ENCODE results near the gene AOPEP. TPM values are rescaled to one million over a fixed set of nuclear protein-coding genes. Genes with fewer than 3 reads are reported as not detected.

Gene AOPEP
- total RNA-seq, 1 experiment from 2014 or later, result 36.4 TPM

DNA sequence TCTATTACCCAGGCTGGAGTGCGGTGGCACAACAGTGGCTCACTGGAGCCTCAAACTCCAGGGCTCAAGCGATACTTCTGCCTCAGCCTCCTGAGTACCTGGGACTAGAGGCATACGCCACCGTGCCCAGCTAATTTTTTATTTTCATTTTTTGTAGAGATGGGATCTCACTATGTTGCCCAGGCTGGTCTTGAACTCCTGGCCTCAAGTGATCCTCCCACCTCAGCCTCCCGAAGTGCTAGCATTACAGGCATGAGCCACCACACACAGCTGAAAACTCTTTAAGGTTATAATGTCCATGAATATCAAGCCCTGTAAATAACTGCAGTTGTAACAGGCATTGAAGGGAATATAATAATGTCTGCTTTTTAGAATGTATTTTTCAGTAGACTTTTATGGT is 271.2 kb downstream of the AOPEP start:
- in situ Hi-C loops (cut with HindIII; ENCODE audit: low pct_unique_long_range_greater_than_20kb, low sequenced_read_pairs) (no loop called here), intact Hi-C loops (cut with micrococcal nuclease; ENCODE audit: unreplicated experiment) (no loop called here)
- DNase-seq (ENCODE audit: low read depth, low spot score), result no peak
- Histone ChIP-seq H3K27me3 (ENCODE audit: control insufficient read depth, insufficient read depth, low read length) (no peaks in the 10 kb centered on the region), H3K9me3 (ENCODE audit: control insufficient read depth, insufficient read depth, low read depth, low read length) (no peaks in the 10 kb centered on the region), H3K27ac (ENCODE audit: low read length) (no peak overlapping the region), H3K36me3 (ENCODE audit: control insufficient read depth, insufficient read depth, low read length) (no peaks in the 10 kb centered on the region), H3K4me1 (ENCODE audit: control insufficient read depth, insufficient read depth, low read length) (peaks cover 5% of the 10 kb centered on the region), H3K4me3 (ENCODE audit: low read depth in 2 of 2, low read length in 2 of 2) (no peak overlapping the region)
- CTCF ChIA-PET, result no interaction called here
- ATAC-seq, result no peak
- no TSS peak for BruUV-seq (replicated peaks)
- POLR2A ChIA-PET, result no interaction called here
- TF ChIP-seq TCF7L2 (IDR thresholded peaks at IDR 0.05; ENCODE audit: low read depth, low read length), result no peak
- TF ChIP-seq, protein P1, sequence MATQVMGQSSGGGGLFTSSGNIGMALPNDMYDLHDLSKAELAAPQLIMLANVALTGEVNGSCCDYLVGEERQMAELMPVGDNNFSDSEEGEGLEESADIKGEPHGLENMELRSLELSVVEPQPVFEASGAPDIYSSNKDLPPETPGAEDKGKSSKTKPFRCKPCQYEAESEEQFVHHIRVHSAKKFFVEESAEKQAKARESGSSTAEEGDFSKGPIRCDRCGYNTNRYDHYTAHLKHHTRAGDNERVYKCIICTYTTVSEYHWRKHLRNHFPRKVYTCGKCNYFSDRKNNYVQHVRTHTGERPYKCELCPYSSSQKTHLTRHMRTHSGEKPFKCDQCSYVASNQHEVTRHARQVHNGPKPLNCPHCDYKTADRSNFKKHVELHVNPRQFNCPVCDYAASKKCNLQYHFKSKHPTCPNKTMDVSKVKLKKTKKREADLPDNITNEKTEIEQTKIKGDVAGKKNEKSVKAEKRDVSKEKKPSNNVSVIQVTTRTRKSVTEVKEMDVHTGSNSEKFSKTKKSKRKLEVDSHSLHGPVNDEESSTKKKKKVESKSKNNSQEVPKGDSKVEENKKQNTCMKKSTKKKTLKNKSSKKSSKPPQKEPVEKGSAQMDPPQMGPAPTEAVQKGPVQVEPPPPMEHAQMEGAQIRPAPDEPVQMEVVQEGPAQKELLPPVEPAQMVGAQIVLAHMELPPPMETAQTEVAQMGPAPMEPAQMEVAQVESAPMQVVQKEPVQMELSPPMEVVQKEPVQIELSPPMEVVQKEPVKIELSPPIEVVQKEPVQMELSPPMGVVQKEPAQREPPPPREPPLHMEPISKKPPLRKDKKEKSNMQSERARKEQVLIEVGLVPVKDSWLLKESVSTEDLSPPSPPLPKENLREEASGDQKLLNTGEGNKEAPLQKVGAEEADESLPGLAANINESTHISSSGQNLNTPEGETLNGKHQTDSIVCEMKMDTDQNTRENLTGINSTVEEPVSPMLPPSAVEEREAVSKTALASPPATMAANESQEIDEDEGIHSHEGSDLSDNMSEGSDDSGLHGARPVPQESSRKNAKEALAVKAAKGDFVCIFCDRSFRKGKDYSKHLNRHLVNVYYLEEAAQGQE (IDR thresholded peaks at IDR 0.05; ENCODE audit: insufficient read depth in 1 of 2, low read depth in 2 of 2, low read length in 1 of 2), result no peak
- no peak for TF ChIP-seq POLR2AphosphoS5 (IDR thresholded peaks at IDR 0.05; ENCODE audit: low read depth, low read length)
- TF ChIP-seq, protein P2, sequence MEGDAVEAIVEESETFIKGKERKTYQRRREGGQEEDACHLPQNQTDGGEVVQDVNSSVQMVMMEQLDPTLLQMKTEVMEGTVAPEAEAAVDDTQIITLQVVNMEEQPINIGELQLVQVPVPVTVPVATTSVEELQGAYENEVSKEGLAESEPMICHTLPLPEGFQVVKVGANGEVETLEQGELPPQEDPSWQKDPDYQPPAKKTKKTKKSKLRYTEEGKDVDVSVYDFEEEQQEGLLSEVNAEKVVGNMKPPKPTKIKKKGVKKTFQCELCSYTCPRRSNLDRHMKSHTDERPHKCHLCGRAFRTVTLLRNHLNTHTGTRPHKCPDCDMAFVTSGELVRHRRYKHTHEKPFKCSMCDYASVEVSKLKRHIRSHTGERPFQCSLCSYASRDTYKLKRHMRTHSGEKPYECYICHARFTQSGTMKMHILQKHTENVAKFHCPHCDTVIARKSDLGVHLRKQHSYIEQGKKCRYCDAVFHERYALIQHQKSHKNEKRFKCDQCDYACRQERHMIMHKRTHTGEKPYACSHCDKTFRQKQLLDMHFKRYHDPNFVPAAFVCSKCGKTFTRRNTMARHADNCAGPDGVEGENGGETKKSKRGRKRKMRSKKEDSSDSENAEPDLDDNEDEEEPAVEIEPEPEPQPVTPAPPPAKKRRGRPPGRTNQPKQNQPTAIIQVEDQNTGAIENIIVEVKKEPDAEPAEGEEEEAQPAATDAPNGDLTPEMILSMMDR (IDR thresholded peaks at IDR 0.05), result no peak
- TF ChIP-seq SIN3A (IDR thresholded peaks at IDR 0.05; ENCODE audit: borderline replicate concordance, insufficient read depth, low read depth, low read length), result no peak

DNA sequence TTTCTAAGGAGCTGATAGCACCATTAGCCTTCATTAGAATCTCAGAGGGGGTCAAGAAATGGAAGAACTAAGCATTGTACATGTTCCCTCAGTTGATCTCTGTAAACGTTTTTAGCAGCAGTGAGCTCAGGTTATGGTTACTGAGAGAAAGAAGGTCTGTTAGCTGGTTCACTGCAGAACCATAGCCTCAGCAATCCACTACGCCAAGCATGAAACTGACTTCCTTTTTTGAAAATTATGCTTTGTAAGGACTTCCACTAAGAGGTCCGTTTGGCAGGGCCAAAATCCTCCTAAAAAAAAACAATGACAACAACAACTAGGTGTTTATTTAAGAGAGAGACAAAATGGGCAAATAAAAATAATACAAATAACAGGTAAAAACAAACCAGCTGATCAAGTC is 273.3 kb downstream of the AOPEP start:
- no peaks in the 10 kb centered on the region for H3K36me3 ChIP-seq (ENCODE audit: control insufficient read depth, insufficient read depth, low read length)
- intact Hi-C loops (cut with micrococcal nuclease; ENCODE audit: unreplicated experiment), result no loop called here
- CTCF ChIA-PET, result no interaction called here
- TF ChIP-seq TCF7L2 (IDR thresholded peaks at IDR 0.05; ENCODE audit: low read depth, low read length), result no peak
- TF ChIP-seq, protein P1 (IDR thresholded peaks at IDR 0.05; ENCODE audit: insufficient read depth in 1 of 2, low read depth in 2 of 2, low read length in 1 of 2), result no peak
- TF ChIP-seq, protein P2 (IDR thresholded peaks at IDR 0.05), result no peak
- no peak for TF ChIP-seq POLR2AphosphoS5 (IDR thresholded peaks at IDR 0.05; ENCODE audit: low read depth, low read length)
- no peak for TF ChIP-seq SIN3A (IDR thresholded peaks at IDR 0.05; ENCODE audit: borderline replicate concordance, insufficient read depth, low read depth, low read length)
- H3K27ac ChIP-seq (ENCODE audit: low read length), result no peak overlapping the region
- H3K4me3 ChIP-seq (ENCODE audit: low read depth in 2 of 2, low read length in 2 of 2), result no peak overlapping the region
- no peak for ATAC-seq
- in situ Hi-C loops (cut with HindIII; ENCODE audit: low pct_unique_long_range_greater_than_20kb, low sequenced_read_pairs), result no loop called here
- no peak for DNase-seq (ENCODE audit: low read depth, low spot score)
- no TSS peak for BruUV-seq (replicated peaks)
- POLR2A ChIA-PET, result no interaction called here
- no peaks in the 10 kb centered on the region for H3K9me3 ChIP-seq (ENCODE audit: control insufficient read depth, insufficient read depth, low read depth, low read length)
- H3K4me1 ChIP-seq (ENCODE audit: control insufficient read depth, insufficient read depth, low read length), result peaks cover 16% of the 10 kb centered on the region
- H3K27me3 ChIP-seq (ENCODE audit: control insufficient read depth, insufficient read depth, low read length), result no peaks in the 10 kb centered on the region

Measured in Panc1 (cell line).